Stomach (tissue), 4 donors: Measurements from ENCODE around the gene GNB5.

Experiments used
- EP300 ChIP-seq: sonication (generic); formaldehyde crosslinking; IDR thresholded peaks from one replicate; pipeline ENCODE4 v1.6.1; 2017; ENCODE audit warnings: antibody characterized with exemption
- POLR2A ChIP-seq, 4 donors: fragments of 450-650 bp; IDR thresholded peaks; one replicate each; pipeline ENCODE4 v1.6.1; 2016; ENCODE audit warnings: antibody characterized with exemption in 4 of 4, control low read depth in 2 of 4, mild to moderate bottlenecking in 1 of 4, moderate library complexity in 1 of 4
- POLR2AphosphoS5 ChIP-seq, 3 donors: sonication (generic); formaldehyde crosslinking; IDR thresholded peaks; one replicate each; pipeline ENCODE4 v1.6.1; 2016; ENCODE audit warnings: antibody characterized with exemption in 3 of 3
- TF ChIP-seq, protein P1 (sequence below), 7 experiments: fragments of 450-650 bp in 4 of 7; fragments of 200-600 bp in 3 of 7; sonication (generic) in 3 of 7; IDR thresholded peaks; one replicate each; pipeline ENCODE4 v1.5.1; 2016 to 2019; ENCODE audit warnings: antibody characterized with exemption in 7 of 7, control low read depth in 2 of 7, mild to moderate bottlenecking in 1 of 7

DNA sequence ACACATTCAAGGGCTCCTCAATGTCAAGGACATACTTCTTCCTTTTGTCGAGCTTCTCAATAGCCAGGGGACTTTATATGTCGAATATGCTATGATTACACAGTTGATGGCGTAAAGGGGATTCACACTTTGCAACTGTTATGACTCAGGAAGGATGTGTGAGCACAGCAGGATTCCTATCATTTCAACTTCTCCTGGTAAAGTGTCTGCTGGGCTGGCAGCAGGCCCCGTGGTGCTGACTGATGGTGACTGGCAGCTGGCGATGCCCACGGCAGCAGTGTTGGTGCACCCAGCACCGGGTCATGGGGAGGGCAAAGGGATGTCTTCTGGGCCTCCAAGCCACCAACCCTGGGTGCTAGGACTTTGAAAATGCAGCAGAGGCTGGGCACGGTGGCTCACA, 44.8 kb upstream of the GNB5 start:
- TF ChIP-seq, protein P1, sequence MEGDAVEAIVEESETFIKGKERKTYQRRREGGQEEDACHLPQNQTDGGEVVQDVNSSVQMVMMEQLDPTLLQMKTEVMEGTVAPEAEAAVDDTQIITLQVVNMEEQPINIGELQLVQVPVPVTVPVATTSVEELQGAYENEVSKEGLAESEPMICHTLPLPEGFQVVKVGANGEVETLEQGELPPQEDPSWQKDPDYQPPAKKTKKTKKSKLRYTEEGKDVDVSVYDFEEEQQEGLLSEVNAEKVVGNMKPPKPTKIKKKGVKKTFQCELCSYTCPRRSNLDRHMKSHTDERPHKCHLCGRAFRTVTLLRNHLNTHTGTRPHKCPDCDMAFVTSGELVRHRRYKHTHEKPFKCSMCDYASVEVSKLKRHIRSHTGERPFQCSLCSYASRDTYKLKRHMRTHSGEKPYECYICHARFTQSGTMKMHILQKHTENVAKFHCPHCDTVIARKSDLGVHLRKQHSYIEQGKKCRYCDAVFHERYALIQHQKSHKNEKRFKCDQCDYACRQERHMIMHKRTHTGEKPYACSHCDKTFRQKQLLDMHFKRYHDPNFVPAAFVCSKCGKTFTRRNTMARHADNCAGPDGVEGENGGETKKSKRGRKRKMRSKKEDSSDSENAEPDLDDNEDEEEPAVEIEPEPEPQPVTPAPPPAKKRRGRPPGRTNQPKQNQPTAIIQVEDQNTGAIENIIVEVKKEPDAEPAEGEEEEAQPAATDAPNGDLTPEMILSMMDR (IDR thresholded peaks at IDR 0.05): no peak
- TF ChIP-seq EP300 (no peak), POLR2A (IDR thresholded peaks at IDR 0.05) (no peak), POLR2AphosphoS5 (IDR thresholded peaks at IDR 0.05) (no peak)
